ENCODE results near the gene GFOD1.

- TF ChIP-seq CREB1 (IDR thresholded peaks at IDR 0.05; ENCODE audit: low read depth), result no peak
- TF ChIP-seq YY1 (IDR thresholded peaks at IDR 0.05; ENCODE audit: low read depth), result no peak
- TF ChIP-seq EGR1 (IDR thresholded peaks at IDR 0.05), result no peak
Observed at GRCh38 chr6:13494137-13494536, 6.7 kb upstream of the GFOD1 start.
